Pulmonary artery endothelial cell (primary cell): ENCODE data around the gene OPCML. TPM values are rescaled to one million over a fixed set of nuclear protein-coding genes. Genes with fewer than 3 reads are reported as not detected.

Source experiments
- DNase-seq: peaks from one replicate; pipeline ENCODE4 v3.0.0-alpha.2; 2011; ENCODE audit warnings: low read depth, low spot score
- total RNA-seq: library from RNA; depleted of rRNA; stranded (reverse); fragments of >200 nt; gene quantifications from 2 replicates; pipeline ENCODE4 v1.2.3, GENCODE V29; 2014

The OPCML gene
- total RNA-seq, 1 donor from 2014 or later: not detected

GRCh38 chr11:132528181-132528580, 1004.1 kb downstream of the OPCML start:
- DNase-seq: no peak

GRCh38 chr11:132523929-132524328, 1008.4 kb downstream of the OPCML start:
- no peak for DNase-seq

- DNase-seq: no peak
Measured at GRCh38 chr11:132520199-132520598, 1012.1 kb downstream of the OPCML start.

GRCh38 chr11:132519241-132519815, 1013.0 kb downstream of the OPCML start:
- DNase-seq: no peak

- no peak for DNase-seq
Measured at GRCh38 chr11:132504501-132505041, 1027.7 kb downstream of the OPCML start.

GRCh38 chr11:132501356-132501755, 1030.9 kb downstream of the OPCML start:
- no peak for DNase-seq

GRCh38 chr11:132499661-132500060, 1032.6 kb downstream of the OPCML start:
- no peak for DNase-seq

GRCh38 chr11:132496341-132496740, 1036.0 kb downstream of the OPCML start:
- DNase-seq: no peak

GRCh38 chr11:132493801-132494200, 1038.5 kb downstream of the OPCML start:
- DNase-seq: no peak

- DNase-seq: no peak
Measured at GRCh38 chr11:132490978-132491377, 1041.3 kb downstream of the OPCML start.

GRCh38 chr11:132486060-132486459, 1046.2 kb downstream of the OPCML start:
- no peak for DNase-seq

- no peak for DNase-seq
Measured at GRCh38 chr11:132475026-132475425, 1057.3 kb downstream of the OPCML start.

GRCh38 chr11:132472411-132473172, 1059.7 kb downstream of the OPCML start:
- no peak for DNase-seq

GRCh38 chr11:132471466-132471865, 1060.8 kb downstream of the OPCML start:
- DNase-seq: no peak

GRCh38 chr11:132466983-132467382, 1065.3 kb downstream of the OPCML start:
- DNase-seq: no peak

GRCh38 chr11:132464939-132465338, 1067.4 kb downstream of the OPCML start:
- DNase-seq: no peak

GRCh38 chr11:132464003-132464342, 1068.3 kb downstream of the OPCML start:
- no peak for DNase-seq

GRCh38 chr11:132463295-132464002, 1068.9 kb downstream of the OPCML start:
- DNase-seq: no peak

GRCh38 chr11:132459736-132460135, 1072.6 kb downstream of the OPCML start:
- DNase-seq: no peak

GRCh38 chr11:132457445-132457844, 1074.9 kb downstream of the OPCML start:
- DNase-seq: no peak

GRCh38 chr11:132456751-132457328, 1075.5 kb downstream of the OPCML start:
- no peak for DNase-seq

- DNase-seq: no peak
Measured at GRCh38 chr11:132455044-132455443, 1077.3 kb downstream of the OPCML start.
